Heart left ventricle (tissue), 13 donors: ENCODE results near the gene PRR30.

ENCODE experiments used
- CTCF ChIP-seq, 12 donors: fragments of 200-600 bp; sonication (generic) in 4 of 12; IDR thresholded peaks; one replicate each; pipeline versions ENCODE4 v1.5.0 to v1.8.0; 2018 to 2022; ENCODE audit warnings: antibody characterized with exemption in 12 of 12, mild to moderate bottlenecking in 5 of 12
- POLR2A ChIP-seq, 2 donors: fragments of 450-650 bp; IDR thresholded peaks; one replicate each; pipeline ENCODE4 v1.6.1; 2017; ENCODE audit warnings: antibody characterized with exemption in 2 of 2, mild to moderate bottlenecking in 2 of 2, moderate library complexity in 2 of 2
- donor health status: ischemic (EF 13 %, LVEDD 7.1; RV severe dilation, severe dysfunction).
- donor health status: DM: no; HTN: yes; CAD: no.
- donor health status: DM: no; HTN: no; CAD: no.
- donor health status: ischemic (EF 25% LVEDD 6.9; RV normal size, moderate dysfunction).
- donor health status: ischemic (EF 25% LVEDD 5.7; RV mildly dilated, moderate dysfunction).
- donor health status: ischemic (EF 35%, LVEDD 5.7; RV mildly dilated, moderate dysfunction).
- donor health status: nonischemic (EF 11% LVEDD 7.7; RV severe dilation, severe dysfunction).
- donor health status: DM: yes; HTN: yes; CAD: no.
- donor health status: PGD.
- donor health status: ischemic (EF 29% LVEDD 5.4; RV normal size, mild dysfunction).
- donor health status: nonischemic (EF 23%, LVEDD 6.1; RV moderate dilation, normal function).

- TF ChIP-seq CTCF (IDR thresholded peaks at IDR 0.05) (no peak), POLR2A (IDR thresholded peaks at IDR 0.05) (no peak)
Observed at GRCh38 chr2:27099334-27099955, 39.8 kb downstream of the PRR30 start.
